Activated effector memory CD4-positive, alpha-beta T cell treated with Interleukin-2 at 50 U/mL for 16 hours (primary cell): ENCODE data around the gene NDST4.
"Not testable (repeated sequence)": the region's sequence is repeated elsewhere in the genome, so short reads cannot be mapped to it uniquely, and the experiment has no call there.

ENCODE experiments used
- DNase-seq: peaks from one replicate; pipeline ENCODE4 v3.0.0-alpha.2; 2020

The NDST4 gene

GRCh38 chr4:115053313-115053712 is 60.1 kb downstream of the NDST4 start:
- DNase-seq = no peak

DNA sequence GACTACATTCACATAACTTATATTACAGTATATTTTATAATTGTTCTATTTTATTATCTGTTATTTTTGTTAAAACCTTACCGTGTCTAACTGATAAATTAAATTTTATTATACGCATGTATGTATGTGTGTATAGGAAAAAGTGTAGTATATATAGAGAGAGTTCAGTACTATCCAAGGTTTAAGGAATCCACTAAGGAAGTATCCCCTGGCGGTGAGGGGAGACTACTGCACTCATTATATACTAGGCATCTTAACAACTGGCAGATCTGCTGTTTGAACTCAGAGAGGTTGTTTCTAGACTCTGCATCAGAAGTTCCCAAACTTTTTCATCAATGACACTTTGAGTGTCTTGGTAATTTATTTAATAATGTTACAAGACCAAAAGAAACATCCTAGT is 70.9 kb downstream of the NDST4 start:
- no peak for DNase-seq

- DNase-seq = no peak
Measured at GRCh38 chr4:115030281-115030680, 83.1 kb downstream of the NDST4 start.

- DNase-seq = no peak
Measured at GRCh38 chr4:115028682-115029410, 84.6 kb downstream of the NDST4 start.

GRCh38 chr4:114999880-115000279 is 113.5 kb downstream of the NDST4 start:
- DNase-seq = no peak

DNA sequence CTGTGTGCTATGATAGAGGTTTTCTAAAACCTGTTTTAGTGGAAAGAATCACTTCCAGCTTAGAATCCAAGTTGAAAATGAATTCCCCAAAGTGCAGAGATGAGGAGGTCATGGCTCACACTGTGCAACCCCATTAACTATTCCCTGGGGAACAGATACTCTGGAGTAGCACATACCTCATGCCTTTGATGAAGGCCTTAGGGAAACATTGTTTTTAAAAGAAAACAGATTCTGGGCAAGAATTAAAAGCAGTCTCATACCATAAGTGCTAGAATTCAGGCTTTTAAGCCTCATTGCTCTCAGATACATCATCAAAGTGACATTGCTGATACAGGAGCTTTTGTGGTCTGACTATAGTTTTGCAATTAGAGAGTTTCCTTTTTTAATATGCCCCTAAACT is 115.1 kb downstream of the NDST4 start:
- DNase-seq = no peak

- DNase-seq = no peak
Measured at GRCh38 chr4:114997576-114998247, 115.7 kb downstream of the NDST4 start.

GRCh38 chr4:114986133-114986532 is 127.3 kb downstream of the NDST4 start:
- no peak for DNase-seq

DNA sequence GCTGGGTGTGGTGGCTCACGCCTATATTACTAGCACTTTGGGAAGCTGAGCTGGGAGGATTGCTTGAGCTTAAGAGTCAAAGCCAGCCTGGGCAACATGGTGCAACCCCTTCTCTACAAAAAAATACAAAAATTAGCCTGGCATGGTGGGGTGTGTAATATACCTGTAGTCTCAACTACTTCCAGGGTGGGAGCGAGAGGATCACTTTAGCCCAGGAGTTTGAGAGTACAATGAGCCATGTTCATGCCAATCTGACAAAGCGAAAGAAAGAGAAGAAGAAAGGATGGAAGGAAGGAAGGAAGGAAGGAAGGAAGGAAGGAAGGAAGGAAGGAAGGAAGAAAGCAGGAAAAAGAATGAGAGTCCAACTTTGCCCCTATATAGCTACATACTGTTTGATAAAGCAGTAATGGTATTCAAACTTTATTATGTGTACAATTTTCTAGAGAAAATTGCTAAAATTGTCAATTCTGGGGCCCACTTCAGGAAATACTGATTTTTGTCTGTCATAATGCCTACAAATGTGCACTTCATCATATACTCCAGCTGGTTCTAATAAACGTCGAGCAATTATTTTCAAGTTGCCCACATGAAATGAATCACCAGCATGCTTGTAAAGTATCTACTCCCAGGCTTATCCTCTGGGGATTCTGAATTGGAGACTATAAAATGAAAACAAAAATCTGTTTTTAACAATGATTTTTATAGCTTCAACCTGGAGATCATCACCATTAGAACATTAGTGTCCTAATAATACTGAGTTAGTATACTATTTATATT is 132.3 kb downstream of the NDST4 start:
- no peak for DNase-seq

- not testable (repeated sequence) for DNase-seq
Measured at GRCh38 chr4:114980399-114980798, 133.0 kb downstream of the NDST4 start.

- no peak for DNase-seq
Measured at GRCh38 chr4:114976901-114977300, 136.5 kb downstream of the NDST4 start.

DNA sequence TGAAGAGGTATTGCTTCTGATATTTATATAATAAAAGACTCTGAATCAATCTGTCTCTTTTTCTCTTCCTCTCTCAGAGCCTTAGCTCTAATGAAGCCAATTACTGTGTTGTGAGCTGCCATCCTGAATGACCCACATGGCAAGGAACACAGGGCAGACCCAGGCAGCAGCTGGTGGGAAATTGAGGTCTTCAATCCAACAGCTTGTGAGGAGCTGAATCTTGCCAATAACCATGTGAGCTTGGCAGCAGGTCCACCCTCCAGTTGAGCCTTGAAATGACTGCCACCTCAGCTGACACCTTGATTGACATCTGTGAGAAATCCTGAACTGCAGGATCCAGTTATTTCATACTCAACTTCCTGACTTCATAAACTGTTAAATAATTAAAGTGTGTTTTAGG is 149.4 kb downstream of the NDST4 start:
- DNase-seq = no peak

GRCh38 chr4:114945616-114946015 is 167.8 kb downstream of the NDST4 start:
- no peak for DNase-seq

- DNase-seq = no peak
Measured at GRCh38 chr4:114941503-114941902, 171.9 kb downstream of the NDST4 start.

GRCh38 chr4:114927881-114928280 is 185.5 kb downstream of the NDST4 start:
- no peak for DNase-seq

- no peak for DNase-seq
Measured at GRCh38 chr4:114926583-114926982, 186.8 kb downstream of the NDST4 start.

DNA sequence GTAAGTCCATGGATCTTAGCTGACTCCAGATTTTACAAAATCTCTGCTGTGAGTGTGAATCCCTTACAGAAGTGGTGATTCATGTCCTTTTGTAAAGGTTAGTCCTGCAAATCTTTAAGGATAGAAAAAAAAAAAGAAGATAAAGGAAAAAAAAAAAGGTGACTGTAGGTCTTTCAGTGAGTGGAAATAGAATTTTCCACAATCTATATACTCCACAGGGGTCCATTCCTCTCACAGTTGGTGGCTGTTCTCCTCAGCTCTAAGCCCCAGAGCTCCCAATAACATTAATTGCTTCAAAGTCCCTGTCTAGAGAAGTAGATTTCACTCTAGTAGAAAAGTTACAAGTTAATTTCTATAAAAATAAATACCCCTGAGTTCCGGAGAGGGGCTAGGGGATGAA is 189.1 kb downstream of the NDST4 start:
- no peak for DNase-seq

- no peak for DNase-seq
Measured at GRCh38 chr4:114922592-114922933, 190.9 kb downstream of the NDST4 start.

DNA sequence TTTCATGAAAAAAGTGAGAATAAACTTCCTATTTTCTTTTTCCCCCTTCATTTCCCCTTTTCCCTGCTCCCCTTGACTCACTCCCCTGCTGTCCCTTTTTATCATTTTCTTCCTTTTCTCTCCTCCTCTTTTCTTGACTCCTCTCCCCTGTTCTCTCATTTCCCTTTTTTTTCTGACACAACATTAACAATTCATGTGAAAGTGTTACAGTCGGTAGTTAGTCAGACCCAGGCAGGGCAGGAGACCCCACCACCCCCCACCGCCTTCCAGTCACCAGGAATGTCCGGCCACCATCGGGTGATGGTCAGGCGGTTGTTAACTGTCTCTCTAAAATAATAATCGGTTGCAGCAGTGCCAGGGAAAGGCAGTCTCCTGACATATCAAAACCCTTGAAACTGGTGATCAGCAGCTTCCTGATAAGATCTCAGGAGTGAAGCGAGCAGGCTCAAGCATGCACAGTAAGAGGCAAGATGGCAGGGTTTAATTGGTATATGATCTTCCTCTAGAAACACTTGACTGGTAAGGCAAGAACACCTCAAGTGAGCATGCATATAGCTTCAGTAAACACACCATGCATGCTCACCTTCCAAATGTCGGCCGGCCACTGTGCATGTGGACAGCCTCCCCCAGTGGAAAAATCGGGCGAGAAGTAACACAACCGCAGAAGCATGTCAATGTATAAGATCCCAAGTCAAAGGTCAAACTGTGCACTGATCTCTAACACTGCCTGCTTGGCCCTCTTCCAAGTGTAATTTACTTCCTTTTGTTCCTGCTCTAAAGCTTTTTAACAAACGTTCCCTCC is 191.4 kb downstream of the NDST4 start:
- no peak for DNase-seq

GRCh38 chr4:114921191-114921590 is 192.2 kb downstream of the NDST4 start:
- DNase-seq = no peak

- no peak for DNase-seq
Measured at GRCh38 chr4:114911111-114911510, 202.3 kb downstream of the NDST4 start.

DNA sequence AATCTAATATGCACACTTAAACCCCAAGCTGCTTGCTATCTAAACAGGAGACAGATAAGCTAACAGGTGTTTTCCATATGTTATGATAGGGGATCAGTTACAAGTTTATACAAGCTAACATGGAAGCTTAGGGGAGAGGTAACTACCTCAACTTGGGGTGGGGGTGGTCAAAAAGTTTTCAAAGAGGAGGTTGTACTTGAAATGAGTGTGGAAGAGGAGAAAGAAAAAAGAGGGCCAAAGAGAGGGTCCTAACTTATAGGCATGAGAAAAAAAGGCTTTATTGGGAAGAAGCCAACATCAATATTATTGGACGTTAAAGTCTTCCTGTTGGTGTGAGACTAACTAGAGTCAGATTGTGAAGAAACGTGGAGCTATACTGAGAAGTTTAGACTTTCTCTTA is 205.9 kb downstream of the NDST4 start:
- DNase-seq = no peak

DNA sequence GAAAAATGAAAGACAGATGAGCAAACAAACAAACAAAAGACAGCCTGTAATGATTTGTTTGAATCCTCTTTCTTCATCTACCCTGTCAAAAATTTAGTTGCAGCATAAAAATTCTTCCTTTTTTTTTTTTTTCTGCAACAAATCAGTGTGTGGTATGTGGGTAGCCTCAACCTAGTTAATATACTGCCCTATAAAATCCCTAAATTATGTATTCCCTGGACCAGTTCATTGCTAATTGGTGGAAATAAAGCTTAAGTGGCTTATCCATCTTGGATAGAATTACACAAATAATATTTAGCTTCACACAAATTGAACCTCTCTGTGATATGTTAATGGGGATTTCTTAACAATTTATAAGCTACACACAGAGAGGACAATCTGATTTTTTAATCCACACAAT is 208.4 kb downstream of the NDST4 start:
- DNase-seq = no peak
